PC-3 (cell line): ENCODE measurements around the gene MTX2. TPM values are rescaled to one million over a fixed set of nuclear protein-coding genes. Genes with fewer than 3 reads are reported as not detected.

ENCODE experiments used
- ATAC-seq: fragments of 200-7000 bp; cut with Tn5 transposase; 2 replicates; pipeline ENCODE4 v1.9.1; 2020; ENCODE audit warnings: mild to moderate bottlenecking, moderate library complexity
- BruUV-seq: library from RNA; stranded (reverse); fragments of 400-500 nt; replicated peaks from 2 replicates; lab custom pipeline; 2021; lab: Mats Ljungman, UMichigan
- CTCF ChIA-PET: fragments of 300-600 bp; sonication (Branson Sonifier 250); formaldehyde crosslinking; loops from one replicate; lab custom pipeline; 2022; ENCODE audit warnings: antibody characterized with exemption; lab: Charles Lee
- POLR2A ChIA-PET: fragments of 300-600 bp; sonication (Branson Sonifier 250); formaldehyde crosslinking; loops from one replicate; lab custom pipeline; 2022; ENCODE audit warnings: antibody characterized with exemption; ENCODE audit not compliant: unreplicated experiment; lab: Charles Lee
- DNase-seq: peaks from one replicate; pipeline ENCODE4 v3.0.0-alpha.2; 2015
- H2AFZ ChIP-seq: fragments of 300-600 bp; sonication (generic); 2 replicates; pipeline ENCODE4 v1.6.0; 2016; ENCODE audit warnings: antibody characterized with exemption, low read length
- H3F3A ChIP-seq: fragments of 300-600 bp; sonication (generic); one replicate; pipeline ENCODE4 v1.6.0; 2017; ENCODE audit warnings: antibody characterized with exemption, low read length, control low read depth, mild to moderate bottlenecking; ENCODE audit not compliant: unreplicated experiment
- H3K27ac ChIP-seq: fragments of 300-600 bp; sonication (generic); 2 replicates; pipeline ENCODE4 v1.5.1; 2016; ENCODE audit warnings: mild to moderate bottlenecking, low read length
- H3K27me3 ChIP-seq: fragments of 300-600 bp; sonication (generic); 2 replicates; pipeline ENCODE4 v1.6.1; 2016; ENCODE audit warnings: low read length, mixed read lengths
- H3K36me3 ChIP-seq: fragments of 300-600 bp; sonication (generic); 2 replicates; pipeline ENCODE4 v1.6.1; 2016; ENCODE audit warnings: low read depth, mixed run types, low read length, mixed read lengths
- H3K4me1 ChIP-seq: fragments of 300-600 bp; sonication (generic); 2 replicates; pipeline ENCODE4 v1.5.1; 2016; ENCODE audit warnings: low read length; ENCODE audit not compliant: insufficient read depth
- H3K4me2 ChIP-seq: fragments of 300-600 bp; sonication (generic); 2 replicates; pipeline ENCODE4 v1.6.0; 2016; ENCODE audit warnings: low read length
- H3K4me3 ChIP-seq: fragments of 300-600 bp; sonication (generic); 2 replicates; pipeline ENCODE4 v1.5.1; 2016; ENCODE audit warnings: mild to moderate bottlenecking, low read length, mixed read lengths
- H3K79me2 ChIP-seq: fragments of 300-600 bp; sonication (generic); 2 replicates; pipeline ENCODE4 v1.6.1; 2017; ENCODE audit warnings: low read length, mixed read lengths
- H3K9ac ChIP-seq: fragments of 300-600 bp; sonication (generic); 2 replicates; pipeline ENCODE4 v1.6.0; 2016; ENCODE audit warnings: mild to moderate bottlenecking, low read length
- H3K9me2 ChIP-seq: fragments of 300-600 bp; sonication (generic); replicated peaks from 2 replicates; pipeline ENCODE4 v1.6.1; 2016; ENCODE audit warnings: mixed run types, low read length, mixed read lengths
- H3K9me3 ChIP-seq: fragments of 300-600 bp; sonication (generic); 2 replicates; pipeline ENCODE4 v1.6.1; 2016; ENCODE audit warnings: low read length, mixed read lengths
- H4K20me1 ChIP-seq: fragments of 300-600 bp; sonication (generic); 2 replicates; pipeline ENCODE4 v1.6.1; 2016; ENCODE audit warnings: low read length, mixed read lengths
- EZH2 ChIP-seq: fragments of 300-600 bp; sonication (generic); IDR thresholded peaks from one replicate; pipeline ENCODE4 v1.6.1; 2017; ENCODE audit warnings: antibody characterized with exemption, mild to moderate bottlenecking, low read length; ENCODE audit not compliant: unreplicated experiment
- EZH2phosphoT487 ChIP-seq: fragments of 300-600 bp; sonication (generic); IDR thresholded peaks from 2 replicates; pipeline ENCODE4 v1.6.1; 2018; ENCODE audit warnings: mild to moderate bottlenecking, antibody characterized with exemption, low read length, borderline replicate concordance
- intact Hi-C: fragments of 100-400 bp; cut with micrococcal nuclease; formaldehyde crosslinking; loops from 2 replicates; pipeline ENCODE4 v1.9.0; 2023
- total RNA-seq: library from RNA; depleted of rRNA; stranded (reverse); fragments of >200 nt; gene quantifications from 2 replicates; pipeline ENCODE4 v1.2.3, GENCODE V29; 2014
- TF ChIP-seq, protein P1 (sequence below): fragments of 300-600 bp; sonication (generic); conservative IDR thresholded peaks from 2 replicates; pipeline ENCODE4 v1.5.1; 2017; ENCODE audit warnings: antibody characterized with exemption, low read depth, mild to moderate bottlenecking, low read length

The MTX2 gene
- total RNA-seq, 1 experiment from 2014 or later, result 54.5 TPM

GRCh38 chr2:176330612-176331011, 61.4 kb downstream of the MTX2 start:
- no TSS peak for BruUV-seq

GRCh38 chr2:176331646-176332045, 62.4 kb downstream of the MTX2 start:
- Histone ChIP-seq H3K27me3 (no peaks in the 10 kb centered on the region), H3K79me2 (no peaks in the 10 kb centered on the region), H3K9ac (no peak overlapping the region), H3K4me1 (no peaks in the 10 kb centered on the region), H3K4me3 (no peak overlapping the region), H3K36me3 (peaks cover 7% of the 10 kb centered on the region), H3F3A (no peaks in the 10 kb centered on the region), H3K9me2 (no peaks in the 10 kb centered on the region), H4K20me1 (no peaks in the 10 kb centered on the region; the same call in 1 of the 2 replicates), H3K9me3 (no peaks in the 10 kb centered on the region), H3K27ac (no peak overlapping the region), H2AFZ (no peak overlapping the region), H3K4me2 (no peak overlapping the region)
- BruUV-seq, result no TSS peak
- ATAC-seq (no peak), DNase-seq (no peak)
- intact Hi-C loops, result no loop called here
- ChIA-PET CTCF (interaction anchor here (0.6 kb wide), 1 partner anchor 192 kb away, joined by 18 read pairs; no protein-coding TSS in a partner anchor), POLR2A (no interaction called here)
- TF ChIP-seq EZH2 (no peak), EZH2phosphoT487 (no peak)
- TF ChIP-seq, protein P1, sequence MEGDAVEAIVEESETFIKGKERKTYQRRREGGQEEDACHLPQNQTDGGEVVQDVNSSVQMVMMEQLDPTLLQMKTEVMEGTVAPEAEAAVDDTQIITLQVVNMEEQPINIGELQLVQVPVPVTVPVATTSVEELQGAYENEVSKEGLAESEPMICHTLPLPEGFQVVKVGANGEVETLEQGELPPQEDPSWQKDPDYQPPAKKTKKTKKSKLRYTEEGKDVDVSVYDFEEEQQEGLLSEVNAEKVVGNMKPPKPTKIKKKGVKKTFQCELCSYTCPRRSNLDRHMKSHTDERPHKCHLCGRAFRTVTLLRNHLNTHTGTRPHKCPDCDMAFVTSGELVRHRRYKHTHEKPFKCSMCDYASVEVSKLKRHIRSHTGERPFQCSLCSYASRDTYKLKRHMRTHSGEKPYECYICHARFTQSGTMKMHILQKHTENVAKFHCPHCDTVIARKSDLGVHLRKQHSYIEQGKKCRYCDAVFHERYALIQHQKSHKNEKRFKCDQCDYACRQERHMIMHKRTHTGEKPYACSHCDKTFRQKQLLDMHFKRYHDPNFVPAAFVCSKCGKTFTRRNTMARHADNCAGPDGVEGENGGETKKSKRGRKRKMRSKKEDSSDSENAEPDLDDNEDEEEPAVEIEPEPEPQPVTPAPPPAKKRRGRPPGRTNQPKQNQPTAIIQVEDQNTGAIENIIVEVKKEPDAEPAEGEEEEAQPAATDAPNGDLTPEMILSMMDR, result no peak

More at GRCh38 chr2:176330612-176331011, 61.4 kb downstream of the MTX2 start:
- H3K4me3 ChIP-seq, result no peak overlapping the region
- no peaks in the 10 kb centered on the region for H3K9me3 ChIP-seq
- TF ChIP-seq EZH2phosphoT487 (no peak), EZH2 (no peak)
- TF ChIP-seq, protein P1, result no peak
- H3F3A ChIP-seq, result no peaks in the 10 kb centered on the region
- ChIA-PET CTCF (no interaction called here), POLR2A (no interaction called here)
- H3K4me1 ChIP-seq, result no peaks in the 10 kb centered on the region
- no peak overlapping the region for H3K27ac ChIP-seq
- H3K36me3 ChIP-seq, result peaks cover 7% of the 10 kb centered on the region
- no peaks in the 10 kb centered on the region for H3K9me2 ChIP-seq
- no peaks in the 10 kb centered on the region for H3K27me3 ChIP-seq
- DNase-seq, result no peak
- no peaks in the 10 kb centered on the region; the same call in 1 of the 2 replicates for H4K20me1 ChIP-seq
- intact Hi-C loops, result no loop called here
- H3K4me2 ChIP-seq, result no peak overlapping the region
- H2AFZ ChIP-seq, result no peak overlapping the region
- ATAC-seq, result no peak
- H3K9ac ChIP-seq, result no peak overlapping the region
- no peaks in the 10 kb centered on the region for H3K79me2 ChIP-seq

DNA sequence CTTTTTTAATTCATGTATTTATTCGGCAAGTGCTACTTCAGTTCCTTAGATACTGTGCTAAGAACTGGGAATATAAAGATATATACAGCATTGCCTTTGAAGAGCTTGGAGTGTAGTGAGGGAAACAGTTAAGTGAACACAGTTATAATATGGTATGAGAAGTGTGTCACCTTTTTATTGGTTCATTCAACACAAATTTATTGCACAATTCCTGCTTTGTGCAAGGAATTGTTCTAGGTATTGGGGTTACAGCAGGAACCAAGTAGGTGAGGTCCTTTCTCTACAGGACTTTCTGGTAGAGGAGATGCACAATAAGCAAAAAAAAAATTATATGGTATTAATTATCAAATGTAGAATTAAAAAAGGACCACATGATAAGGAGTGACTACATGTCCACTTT, 65.5 kb downstream of the MTX2 start:
- Histone ChIP-seq H3K9me3 (no peaks in the 10 kb centered on the region), H3K36me3 (peaks cover 22% of the 10 kb centered on the region), H3K27ac (no peak overlapping the region), H4K20me1 (no peaks in the 10 kb centered on the region), H3K4me1 (no peaks in the 10 kb centered on the region), H2AFZ (no peak overlapping the region), H3F3A (no peaks in the 10 kb centered on the region), H3K79me2 (no peaks in the 10 kb centered on the region), H3K9ac (no peak overlapping the region), H3K27me3 (no peaks in the 10 kb centered on the region), H3K4me3 (no peak overlapping the region), H3K4me2 (no peak overlapping the region), H3K9me2 (no peaks in the 10 kb centered on the region)
- intact Hi-C loops, result no loop called here
- ATAC-seq, result no peak
- no peak for DNase-seq
- POLR2A ChIA-PET, result no interaction called here
- CTCF ChIA-PET, result no interaction called here
- no TSS peak for BruUV-seq
- TF ChIP-seq, protein P1, result no peak
- TF ChIP-seq EZH2phosphoT487 (no peak), EZH2 (no peak)
